Stimulated activated CD4-positive, alpha-beta T cell treated with anti-CD3 and anti-CD28 coated beads, Interleukin-4, amount 100 ng/mL, for 48 hours (primary cell): ENCODE measurements around the gene ETS1.

Experiments used
- DNase-seq, 2 donors: peaks; one replicate each; pipeline ENCODE4 v3.0.0-alpha.2; 2020; ENCODE audit warnings: low read depth in 2 of 2

Gene ETS1

DNA sequence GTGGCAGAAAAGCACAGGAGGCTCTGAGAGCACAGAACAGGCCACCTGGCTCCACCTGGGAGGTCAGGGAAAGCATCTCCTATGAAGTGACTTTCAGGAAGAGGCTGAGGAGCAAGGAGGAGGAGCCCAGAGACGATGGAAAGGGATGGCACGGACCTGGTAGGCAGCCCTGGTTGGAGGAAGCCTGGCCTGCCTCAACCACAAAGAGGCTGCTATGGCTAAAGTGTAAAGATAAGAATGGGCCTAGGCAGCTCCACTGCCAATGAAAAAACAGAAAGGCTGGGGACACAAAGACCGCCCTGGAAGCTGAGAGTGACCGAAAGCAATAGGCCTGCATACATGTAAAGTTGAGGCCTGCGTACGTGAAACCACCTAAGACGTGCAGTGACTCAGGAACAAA is 31.2 kb upstream of the ETS1 start:
- DNase-seq, result no peak

DNA sequence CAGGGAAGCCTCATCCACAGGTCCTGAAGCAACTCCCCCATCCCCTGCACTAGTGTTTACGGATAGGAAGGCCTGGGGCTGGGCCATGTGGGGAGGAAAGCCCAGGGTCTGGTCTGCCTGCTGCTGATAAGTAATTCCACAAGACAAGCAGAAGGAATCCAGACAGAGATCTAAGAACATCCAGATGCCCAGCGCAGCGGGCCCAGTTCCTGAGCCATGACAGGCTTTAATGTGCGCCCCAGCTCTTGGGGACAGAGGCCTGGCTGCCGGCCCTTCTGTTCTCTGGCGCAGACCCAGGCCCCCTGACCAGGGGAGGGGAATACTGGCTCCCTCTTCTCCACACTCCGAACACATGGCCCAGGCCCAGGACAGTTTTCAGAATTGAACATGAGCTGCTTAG is 28.8 kb upstream of the ETS1 start:
- no peak for DNase-seq

DNA sequence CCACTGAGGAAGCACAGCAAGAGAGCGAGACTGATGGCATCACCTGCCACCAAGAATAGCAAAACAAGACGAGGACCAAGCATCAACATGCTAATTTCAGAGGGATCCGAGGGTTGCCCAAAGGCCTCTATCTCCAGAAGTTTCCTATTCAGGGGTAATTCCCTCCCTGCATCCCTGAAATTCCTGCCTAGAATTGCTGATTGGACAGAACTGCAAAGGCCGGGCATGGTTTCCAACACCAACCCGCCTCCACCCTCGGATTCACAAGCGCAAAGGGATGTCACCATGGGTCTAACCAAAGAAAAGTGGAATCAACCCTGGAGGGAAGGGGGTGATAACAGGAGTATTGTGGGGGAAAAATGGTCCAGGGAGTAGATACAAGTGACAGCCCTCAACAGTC is 28.3 kb upstream of the ETS1 start:
- DNase-seq, result no peak

DNA sequence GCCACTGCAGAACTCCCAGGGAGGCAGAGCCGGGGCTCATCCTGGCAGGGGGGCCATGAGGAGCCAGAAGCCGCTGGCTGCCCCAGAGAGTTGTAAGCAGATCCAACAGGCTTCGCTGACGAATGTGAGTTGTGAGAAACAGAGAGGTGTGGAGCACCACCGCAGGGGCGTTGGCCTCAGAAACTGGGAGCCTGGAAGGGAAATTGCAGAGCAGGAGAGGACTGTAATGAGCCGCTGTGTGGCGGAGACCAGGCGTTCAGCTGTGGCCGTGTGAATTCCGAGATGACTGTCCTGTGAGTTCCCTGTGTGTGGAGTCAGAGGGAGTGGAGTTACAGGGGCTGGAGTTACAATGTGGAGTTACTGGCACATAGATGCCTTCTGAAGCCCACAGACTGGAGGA is 27.7 kb upstream of the ETS1 start:
- no peak for DNase-seq

DNA sequence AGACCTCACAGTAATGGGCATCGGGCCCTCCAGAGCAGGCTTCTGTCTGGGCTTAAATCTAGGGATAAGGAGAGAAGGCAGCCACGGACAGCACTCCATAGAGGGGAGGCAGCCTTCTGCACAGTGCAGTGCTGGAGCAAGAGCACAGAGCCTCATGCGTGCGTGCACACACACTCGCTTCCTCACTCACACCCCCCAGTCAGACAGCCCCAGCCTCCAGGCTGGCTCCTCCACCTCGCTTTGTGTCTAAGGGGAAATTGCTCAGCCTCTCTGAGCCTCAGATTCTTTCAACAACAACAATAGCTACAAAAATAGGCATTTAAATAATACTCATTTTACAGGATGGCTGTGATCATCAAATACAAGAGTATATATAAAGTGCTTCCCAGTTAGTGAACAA is 26.7 kb upstream of the ETS1 start:
- no peak for DNase-seq

DNA sequence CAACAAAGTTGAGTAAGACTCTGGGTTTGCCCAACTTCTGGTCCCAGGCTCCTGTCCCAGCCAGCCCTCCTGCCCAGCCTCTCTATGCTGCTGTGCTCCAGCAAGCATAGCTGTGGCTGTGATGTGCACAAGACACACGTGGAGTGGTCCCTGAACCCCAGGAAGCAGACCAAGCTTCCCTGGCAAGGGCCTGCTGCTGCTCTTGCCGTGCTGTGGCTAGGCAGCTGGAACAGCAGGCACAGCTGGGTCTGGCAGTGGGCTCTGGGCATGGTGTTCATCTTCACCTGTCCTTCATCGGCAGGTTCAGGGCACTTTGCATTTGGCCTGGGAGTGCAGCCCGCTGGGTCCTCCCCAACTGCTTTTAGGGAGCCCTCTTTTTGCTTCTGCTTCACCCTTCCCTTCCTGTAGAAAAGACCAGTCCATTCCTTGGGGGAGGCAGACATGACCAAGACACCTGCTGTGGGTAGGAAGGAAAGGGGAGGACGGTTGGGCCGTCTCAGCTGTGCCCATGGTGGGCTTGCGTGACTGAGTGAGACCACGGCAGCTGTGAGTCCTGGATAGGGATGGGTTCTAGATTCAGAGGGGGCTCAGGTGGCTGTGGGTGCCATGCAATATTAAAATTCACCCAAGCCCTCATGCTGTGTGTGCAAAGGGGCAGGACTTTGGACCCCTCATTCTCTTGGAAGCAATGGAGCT is 26.1 kb upstream of the ETS1 start:
- DNase-seq, result no peak

DNA sequence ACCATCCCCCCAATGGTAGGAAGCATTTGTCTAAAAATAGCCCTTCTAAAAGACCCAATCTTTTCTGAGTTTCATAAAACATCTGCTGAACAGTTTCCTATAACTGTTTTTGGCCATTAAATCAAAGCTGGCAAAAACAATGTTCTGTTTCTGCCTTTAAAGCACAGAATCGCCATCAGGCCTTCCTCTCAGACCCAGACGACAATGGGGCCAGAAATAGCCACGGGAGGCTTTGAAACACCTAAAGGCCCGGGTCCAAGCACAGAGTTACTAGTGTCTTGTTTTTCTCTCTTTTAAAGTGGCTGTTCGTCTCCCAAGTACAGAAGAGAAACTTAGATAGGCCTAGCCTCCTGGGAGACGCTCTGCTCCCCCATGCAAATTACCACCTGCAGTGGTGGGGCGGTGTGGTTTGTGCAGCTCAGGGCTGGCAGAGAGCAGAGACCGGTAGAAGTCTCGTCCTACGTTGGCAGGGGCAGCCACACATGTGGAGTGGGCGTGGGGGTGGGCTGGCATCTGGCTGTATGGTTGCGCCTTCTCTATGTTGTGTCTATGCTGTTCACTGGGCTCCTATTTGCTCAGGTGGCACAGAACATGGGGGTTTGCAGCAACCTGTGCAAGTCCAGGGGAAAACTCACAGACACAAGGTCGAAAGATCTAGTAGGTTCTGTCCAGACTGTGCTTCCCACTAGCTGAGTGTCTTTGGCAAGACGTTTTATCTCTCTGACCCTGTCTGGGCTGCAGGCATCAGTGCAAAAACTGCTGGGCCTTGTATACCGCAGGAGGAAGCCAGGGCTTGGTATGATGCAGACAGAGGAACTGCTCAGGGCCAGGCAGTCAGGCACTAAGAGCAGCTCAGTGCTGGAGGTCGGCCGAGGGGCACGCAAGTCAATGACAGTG is 23.6 kb upstream of the ETS1 start:
- DNase-seq, result no peak

DNA sequence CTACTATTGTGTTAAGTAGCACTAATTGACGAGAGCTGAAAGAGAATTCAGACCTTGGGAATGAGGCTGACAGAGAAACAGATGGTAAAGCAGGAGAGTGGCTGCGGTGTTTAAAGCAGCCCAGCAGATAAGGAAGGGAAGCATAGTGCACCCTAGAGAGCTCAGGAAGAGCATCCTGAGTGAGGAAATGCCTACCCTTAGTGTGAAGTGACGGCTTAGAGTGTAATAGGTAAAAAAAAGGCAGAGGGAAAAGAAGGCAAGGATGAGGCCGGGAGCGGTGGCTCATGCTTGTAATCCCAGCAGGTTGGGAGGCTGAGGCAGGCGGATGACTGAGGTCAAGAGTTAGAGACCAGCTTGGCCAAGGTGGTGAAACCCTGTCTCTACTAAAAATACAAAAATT is 22.4 kb upstream of the ETS1 start:
- DNase-seq, result no peak

DNA sequence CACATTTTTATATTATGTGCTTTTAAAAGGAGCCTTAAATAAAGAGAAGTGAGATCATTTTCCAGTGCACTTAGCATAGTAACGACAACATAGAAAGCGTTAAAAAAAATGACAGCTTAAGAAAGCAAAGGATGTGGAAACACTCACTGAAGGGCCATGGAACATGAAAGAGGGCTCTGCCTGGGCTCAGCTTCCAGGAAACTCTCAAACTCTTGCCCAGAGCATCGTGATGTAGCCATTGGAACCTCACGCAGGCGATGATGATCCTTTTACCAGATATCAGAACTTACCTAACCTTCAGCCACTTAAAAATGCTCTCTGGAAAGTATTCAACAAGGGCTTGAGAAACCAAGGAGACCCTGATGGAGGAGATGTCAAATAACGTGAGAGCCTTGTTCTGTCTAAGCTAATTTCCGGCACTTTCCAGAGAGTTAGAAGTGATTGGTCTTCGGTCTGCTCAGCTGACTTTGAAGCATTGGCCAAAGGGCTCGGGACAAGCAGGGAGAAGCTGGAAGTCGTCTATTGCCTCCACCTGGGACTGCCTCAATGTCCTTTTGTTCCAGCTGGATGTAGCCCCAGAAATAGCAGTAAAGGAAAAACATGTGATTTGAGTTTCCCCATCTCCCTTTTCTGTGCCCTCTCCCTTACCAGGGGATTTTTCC is 21.5 kb upstream of the ETS1 start:
- no peak for DNase-seq

DNA sequence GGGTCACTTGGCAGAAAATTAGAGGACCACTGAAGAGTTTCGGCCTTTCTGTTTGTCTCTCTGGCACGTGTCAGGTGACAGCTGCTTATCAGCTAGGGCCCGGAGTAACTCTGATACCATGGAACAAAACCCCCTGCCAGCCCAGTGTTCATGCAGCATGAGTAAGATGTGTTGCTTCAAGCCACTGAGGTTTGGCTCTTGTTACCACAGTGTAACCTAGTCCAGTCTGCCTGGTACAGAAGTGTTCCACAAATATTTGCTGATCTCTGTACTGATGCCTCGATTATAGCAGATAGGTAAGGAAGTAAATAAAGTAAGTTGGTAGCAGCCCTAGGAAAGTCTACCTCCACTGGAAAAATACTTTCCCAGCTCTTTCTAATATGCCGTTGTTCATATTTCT is 20.5 kb upstream of the ETS1 start:
- no peak for DNase-seq

DNA sequence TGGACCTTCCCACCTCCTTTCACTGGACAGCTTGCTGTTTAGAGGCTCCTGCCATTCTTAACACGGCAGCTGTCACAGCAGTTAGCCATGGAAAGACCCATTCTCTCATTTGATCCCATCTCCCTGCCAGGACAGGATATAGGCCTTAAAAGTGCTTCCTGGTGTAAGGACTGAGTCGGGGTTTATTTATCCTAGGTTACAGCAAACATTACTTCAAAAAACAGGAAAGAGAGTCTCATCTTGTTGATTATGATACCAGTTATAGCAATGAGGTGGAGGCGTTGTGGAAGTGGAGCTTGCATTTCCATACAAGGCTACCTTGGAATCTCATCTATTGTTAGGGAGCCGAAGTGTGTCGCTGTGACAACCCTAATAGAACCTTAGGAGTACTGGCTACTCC is 17.4 kb upstream of the ETS1 start:
- DNase-seq, result no peak

DNA sequence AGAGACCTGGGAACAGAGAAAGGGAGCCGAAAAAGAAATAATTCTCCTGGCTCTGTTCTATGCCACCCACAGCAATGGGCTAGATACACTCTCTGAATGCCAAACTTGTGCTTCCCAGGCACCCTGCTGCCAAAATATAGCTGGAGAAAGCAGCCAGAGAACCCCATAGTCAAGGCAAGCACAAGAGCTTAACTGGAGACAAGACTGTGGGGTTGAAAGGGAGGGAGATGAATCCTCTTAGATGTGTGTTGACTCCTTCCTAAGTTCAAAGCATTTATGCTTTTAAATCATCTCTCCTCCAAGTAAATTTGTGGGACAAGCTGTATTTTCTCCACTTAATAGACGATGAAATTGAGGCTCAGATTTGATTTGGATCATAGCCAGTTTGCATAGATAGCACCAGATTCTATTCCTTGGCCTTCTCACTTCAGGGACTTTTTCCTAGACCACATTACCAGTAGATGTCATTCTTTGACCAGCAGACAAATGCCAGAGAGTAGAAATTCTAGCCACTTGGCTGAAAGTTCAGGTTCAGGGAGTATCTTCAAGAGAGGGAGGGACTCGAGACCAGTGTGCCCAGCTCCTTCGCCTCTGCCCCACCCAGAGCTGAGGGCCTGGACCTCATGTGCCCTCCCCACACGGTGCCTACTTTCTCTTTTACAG is 16.5 kb upstream of the ETS1 start:
- no peak for DNase-seq

DNA sequence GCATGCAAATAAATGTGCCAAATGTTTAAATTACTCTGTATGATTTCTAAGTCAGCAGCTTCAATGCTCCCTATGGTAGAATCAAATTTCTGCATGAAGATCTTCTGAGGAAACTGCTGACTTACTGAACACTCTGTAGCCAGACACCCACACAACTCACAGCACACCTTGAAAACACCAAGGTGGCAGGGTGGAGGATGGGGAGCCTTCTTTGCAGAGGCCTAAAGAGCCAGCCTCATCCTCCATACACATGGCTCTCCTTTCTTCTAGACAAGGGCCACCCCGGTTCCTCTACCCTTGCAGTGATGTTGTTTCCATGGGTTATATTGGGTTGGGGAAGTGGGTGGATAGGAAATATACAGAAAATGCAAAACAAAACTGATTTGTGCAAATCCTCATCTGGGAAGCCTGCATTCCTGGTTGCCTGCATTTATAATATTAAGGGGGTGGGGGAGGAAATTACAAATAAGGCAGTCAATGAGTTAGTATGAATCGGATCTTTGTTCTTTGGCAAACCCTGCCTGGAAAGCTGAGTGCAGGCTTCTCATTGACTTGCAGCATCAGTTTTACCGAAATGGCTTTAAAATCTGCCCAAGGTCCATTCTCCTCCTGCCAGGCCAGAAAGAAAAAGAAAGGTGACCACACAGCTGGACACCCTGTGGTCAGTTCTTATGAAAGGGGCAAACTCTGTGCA is 15.8 kb upstream of the ETS1 start:
- no peak for DNase-seq

DNA sequence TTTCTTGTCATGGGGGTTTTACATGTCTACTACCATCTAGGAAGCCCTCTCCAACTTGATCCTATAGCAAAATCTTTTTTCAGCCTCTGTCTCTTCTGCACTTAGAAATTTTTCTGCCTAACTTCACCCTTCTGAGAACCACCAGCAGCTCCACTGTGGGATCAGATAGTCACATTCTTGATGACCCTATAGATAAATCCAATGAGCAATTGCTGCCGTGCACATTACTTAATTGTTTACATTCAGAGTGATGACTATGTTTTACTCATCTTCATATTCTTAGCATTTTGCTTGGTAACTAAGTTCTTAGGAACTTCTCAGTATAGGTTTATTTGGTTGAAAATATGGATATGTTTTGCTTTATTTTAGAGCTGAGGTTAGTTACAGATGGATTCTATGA is 12.4 kb upstream of the ETS1 start:
- DNase-seq, result no peak

DNA sequence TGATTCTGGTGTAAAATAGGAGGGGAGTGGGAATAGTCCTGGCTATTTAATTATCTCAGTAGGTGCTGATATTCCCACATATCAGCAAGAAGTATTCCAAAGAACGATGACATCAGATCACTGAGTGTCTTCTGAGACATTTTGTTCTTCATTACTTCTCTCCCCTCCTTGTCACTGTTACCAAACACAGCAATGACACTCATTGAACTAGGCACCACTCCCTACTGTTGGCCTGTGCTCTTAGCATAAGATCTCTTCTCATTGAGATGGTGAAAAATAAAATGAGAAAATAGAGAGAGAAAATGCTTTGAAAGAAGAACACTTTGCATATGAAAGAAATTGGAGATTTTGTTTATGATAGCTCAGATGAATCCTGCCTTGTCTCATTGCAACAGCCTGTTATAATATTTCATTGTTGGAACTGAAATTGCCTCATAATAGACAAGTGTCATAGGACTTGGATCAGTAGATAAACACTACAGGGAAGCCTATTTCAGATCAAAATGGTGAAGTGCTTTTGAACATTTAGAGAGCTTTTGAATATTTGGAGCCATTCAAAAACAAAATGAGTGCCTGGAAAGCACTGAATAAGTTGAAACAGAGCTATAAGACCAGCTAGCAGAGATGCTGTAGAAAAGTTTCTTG is 11.3 kb upstream of the ETS1 start:
- no peak for DNase-seq

DNA sequence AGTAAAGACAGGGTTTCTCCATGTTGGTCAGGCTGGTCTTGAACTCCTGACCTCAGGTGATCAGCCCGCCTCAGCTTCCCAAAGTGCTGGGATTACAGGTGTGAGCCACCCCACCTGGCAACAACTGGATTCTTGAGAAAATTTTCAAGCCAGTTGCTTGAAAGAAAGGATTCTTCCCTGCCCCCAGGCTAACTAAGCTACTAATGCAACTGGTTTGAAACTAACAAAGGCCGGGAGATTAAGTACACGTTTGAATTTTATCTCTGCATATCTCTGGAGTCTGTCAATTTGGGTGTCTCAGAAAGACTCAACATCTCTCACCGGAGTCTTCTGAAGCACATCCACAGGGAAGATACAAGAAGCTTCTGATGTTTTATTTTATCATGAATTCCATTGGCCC is 10.7 kb upstream of the ETS1 start:
- DNase-seq, result no peak

DNA sequence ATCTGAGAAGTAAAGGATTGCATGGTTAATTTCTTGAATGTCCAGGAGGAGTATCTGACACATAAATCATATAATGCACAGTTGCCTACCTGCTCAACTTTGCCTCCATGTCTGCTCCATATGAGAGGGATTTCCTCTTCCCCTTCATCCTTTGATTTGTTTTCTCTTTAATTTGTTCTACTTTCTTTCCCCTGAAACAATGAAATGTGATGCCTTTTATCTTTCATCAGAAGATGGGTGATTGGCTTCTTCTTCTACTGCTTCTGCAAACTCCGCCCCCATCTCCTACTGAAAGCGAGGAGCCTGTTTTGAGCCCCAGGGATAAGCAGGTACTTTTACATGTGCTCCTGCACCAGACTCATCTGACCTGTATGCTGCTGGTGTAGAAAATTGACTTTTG is 9.9 kb upstream of the ETS1 start:
- no peak for DNase-seq

DNA sequence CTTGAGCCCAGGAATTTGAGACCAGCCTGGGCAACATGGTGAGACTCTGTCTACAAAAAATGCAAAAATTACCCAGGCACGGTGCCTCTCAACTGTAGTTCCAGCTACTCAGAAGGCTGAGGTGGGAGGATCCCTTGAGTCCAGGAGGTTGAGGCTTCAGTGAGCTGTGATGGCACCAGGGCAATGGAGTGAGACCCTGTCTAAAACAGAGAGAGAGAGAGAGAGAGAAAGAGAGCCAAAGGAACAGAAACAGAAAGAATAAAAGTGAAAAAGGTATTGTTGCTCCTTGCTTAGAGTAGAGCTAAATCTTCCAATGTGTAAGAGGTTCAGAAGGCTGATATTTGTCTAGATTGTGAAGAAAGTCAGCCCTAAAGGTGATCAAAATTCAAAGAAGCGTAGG is 8.9 kb upstream of the ETS1 start:
- DNase-seq, result no peak

DNA sequence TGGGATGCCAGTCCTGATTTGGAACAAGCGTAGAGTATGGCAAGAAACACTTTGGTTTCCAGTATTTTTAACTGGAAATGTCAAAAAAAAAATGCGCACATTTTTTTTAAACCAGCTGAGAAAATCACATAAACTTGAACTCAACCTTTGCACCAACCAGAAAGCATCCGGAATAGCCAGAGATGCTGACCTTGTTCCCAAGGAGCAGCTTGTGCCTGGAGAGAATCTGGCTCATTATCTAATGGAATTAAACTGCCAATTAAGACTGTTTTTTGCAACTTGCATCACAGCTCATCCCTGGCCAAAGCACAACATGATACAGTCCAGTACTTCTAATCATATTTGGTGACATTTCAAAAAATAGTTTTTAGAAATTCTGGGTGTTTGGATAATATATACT is 8.4 kb upstream of the ETS1 start:
- no peak for DNase-seq

DNA sequence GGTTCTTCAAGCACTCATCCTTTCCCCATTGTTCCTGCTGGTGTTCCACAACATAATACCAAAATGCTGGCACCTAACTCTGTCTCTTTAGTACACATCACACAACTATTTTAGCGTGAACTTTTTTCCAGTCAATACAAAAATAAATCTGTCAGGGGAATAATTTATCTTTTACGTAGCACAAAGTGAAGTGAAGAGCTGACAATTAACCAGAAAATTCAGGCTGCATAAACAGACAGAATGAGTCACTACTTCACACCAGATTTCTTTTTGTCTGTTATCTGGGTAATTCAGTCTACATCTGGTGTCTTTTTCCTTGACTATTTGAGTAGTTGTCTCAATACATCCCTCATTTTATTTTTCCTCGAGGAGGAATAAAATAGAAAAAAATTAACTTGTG is 7.9 kb upstream of the ETS1 start:
- no peak for DNase-seq

DNA sequence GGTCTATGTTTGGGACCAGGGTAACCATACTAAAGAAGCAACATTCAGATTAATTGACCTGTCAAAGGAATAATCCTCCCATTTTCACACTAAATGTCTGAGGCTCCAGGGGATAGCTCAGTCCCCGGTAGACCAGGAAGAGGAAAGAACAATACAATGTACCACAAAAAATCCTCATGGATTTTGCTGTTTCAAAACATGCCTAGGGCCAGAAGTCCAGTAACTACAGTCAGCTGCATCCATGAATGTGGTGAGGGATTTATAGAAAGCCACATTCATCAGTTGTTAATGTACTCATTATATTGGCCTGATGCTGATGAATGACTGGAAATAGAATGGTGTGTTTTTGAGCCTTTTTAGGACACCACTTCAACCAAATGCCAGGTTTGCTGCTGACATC is 6.9 kb upstream of the ETS1 start:
- no peak for DNase-seq
